Measurements from ENCODE around the gene CTNNBL1. TPM values are rescaled to one million over a fixed set of nuclear protein-coding genes. Genes with fewer than 3 reads are reported as not detected.

CTNNBL1 gene
- total and polyA plus RNA-seq, 8 donors: 10.5 to 148 (median 42.0) TPM

DNA sequence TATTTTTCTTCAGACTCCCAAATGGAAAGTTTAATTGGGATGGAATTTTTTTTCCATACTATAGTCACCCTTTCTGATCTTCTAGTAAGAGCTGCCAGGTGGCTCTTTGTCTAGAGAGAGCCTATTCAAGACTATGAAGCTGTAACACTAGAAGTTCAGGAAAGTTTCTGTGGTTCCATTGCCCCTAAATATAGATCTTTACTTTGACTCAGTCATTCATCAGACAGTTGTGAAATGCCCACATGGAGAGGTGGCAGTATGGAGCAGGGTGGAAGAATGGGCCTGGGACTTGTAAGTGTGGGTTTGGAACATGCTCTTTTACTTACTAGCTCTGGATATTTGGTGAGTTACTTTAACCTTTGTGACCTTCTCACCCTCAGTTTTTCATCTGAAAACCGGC lies 87.8 kb downstream of the CTNNBL1 start:
- H3K9me3 ChIP-seq: no peaks in the 10 kb centered on the region
- no peak for DNase-seq
- WGBS, 5 donors: 77 to 97% (median 87%) methylated on average over 1 of the region's 1 CpG
- H3K36me3 ChIP-seq: peaks cover 4 to 77% (median 47%) of the 10 kb centered on the region in 4 donors
- no peak overlapping the region for H3K27ac ChIP-seq
- TF ChIP-seq, protein P1, sequence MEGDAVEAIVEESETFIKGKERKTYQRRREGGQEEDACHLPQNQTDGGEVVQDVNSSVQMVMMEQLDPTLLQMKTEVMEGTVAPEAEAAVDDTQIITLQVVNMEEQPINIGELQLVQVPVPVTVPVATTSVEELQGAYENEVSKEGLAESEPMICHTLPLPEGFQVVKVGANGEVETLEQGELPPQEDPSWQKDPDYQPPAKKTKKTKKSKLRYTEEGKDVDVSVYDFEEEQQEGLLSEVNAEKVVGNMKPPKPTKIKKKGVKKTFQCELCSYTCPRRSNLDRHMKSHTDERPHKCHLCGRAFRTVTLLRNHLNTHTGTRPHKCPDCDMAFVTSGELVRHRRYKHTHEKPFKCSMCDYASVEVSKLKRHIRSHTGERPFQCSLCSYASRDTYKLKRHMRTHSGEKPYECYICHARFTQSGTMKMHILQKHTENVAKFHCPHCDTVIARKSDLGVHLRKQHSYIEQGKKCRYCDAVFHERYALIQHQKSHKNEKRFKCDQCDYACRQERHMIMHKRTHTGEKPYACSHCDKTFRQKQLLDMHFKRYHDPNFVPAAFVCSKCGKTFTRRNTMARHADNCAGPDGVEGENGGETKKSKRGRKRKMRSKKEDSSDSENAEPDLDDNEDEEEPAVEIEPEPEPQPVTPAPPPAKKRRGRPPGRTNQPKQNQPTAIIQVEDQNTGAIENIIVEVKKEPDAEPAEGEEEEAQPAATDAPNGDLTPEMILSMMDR (IDR thresholded peaks at IDR 0.05): no peak
- no peak for TF ChIP-seq EP300 (IDR thresholded peaks at IDR 0.05)
- no peak for TF ChIP-seq POLR2AphosphoS5 (IDR thresholded peaks at IDR 0.05)
- no peak for TF ChIP-seq POLR2A (IDR thresholded peaks at IDR 0.05)
- H3K27me3 ChIP-seq: no peaks in the 10 kb centered on the region
- H3K4me3 ChIP-seq: no peak overlapping the region
- intact Hi-C loops (cut with DNase I; ENCODE audit: low total_unique reads): no loop called here
- no peaks in the 10 kb centered on the region for H3K4me1 ChIP-seq

DNA sequence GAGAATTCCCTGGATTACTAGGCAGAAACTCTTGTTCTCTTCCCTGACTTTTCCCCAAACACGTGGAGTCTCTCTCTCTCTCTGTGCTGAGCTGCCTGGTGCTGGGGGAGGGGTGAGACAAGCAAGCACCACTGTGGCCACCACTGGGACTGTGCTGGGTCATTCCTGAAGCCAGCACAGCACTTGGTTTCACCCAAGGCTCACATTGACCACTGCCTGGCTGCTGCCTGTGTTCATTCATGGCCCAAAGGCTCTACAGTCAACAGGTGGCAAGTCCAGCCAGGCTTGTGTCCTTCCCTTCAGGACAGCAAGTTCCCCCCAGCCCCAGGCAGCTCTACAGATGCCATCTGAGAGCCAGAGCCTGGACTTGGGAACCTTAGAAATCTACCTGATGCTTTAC lies 92.2 kb downstream of the CTNNBL1 start:
- Histone ChIP-seq H3K9me3 (no peaks in the 10 kb centered on the region), H3K4me1 (no peaks in the 10 kb centered on the region), H3K36me3 (peaks cover 0 to 70% (median 58%) of the 10 kb centered on the region in 4 donors), H3K27me3 (no peaks in the 10 kb centered on the region), H3K4me3 (no peak overlapping the region), H3K27ac (no peak overlapping the region)
- intact Hi-C loops (cut with DNase I; ENCODE audit: low total_unique reads): no loop called here
- no peak for DNase-seq
- TF ChIP-seq, protein P1 (IDR thresholded peaks at IDR 0.05): no peak
- TF ChIP-seq EP300 (IDR thresholded peaks at IDR 0.05): no peak
- no peak for TF ChIP-seq POLR2AphosphoS5 (IDR thresholded peaks at IDR 0.05)
- no peak for TF ChIP-seq POLR2A (IDR thresholded peaks at IDR 0.05)
- 29 to 75% (median 68%) methylated on average over 1 of the region's 1 CpG for WGBS, 5 donors

DNA sequence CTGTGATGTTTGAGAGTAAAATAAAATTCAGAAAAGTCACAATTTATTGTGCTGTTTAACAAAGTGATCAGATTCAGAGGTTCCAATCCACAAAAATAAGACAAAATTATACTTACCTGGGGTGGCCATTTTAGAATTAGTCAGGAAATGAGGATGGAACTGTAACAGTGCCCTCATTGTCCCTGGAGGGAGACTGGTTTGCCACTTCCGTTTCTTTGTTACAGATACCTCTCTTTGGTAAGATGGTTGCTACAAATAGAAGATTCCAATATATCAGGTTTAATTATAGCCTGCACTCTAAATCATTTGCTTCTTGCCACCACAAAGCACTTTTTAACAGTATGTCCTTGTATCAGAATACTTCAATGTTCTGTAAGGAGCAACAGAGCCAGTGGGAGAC lies 95.6 kb downstream of the CTNNBL1 start:
- 78 to 94% (median 86%) methylated on average over 1 of the region's 1 CpG for WGBS, 5 donors
- Histone ChIP-seq H3K4me3 (no peak overlapping the region), H3K27ac (no peak overlapping the region), H3K4me1 (no peaks in the 10 kb centered on the region), H3K36me3 (peaks cover 0 to 74% (median 69%) of the 10 kb centered on the region in 4 donors), H3K27me3 (no peaks in the 10 kb centered on the region), H3K9me3 (no peaks in the 10 kb centered on the region)
- intact Hi-C loops (cut with DNase I; ENCODE audit: low total_unique reads): no loop called here
- DNase-seq: no peak
- TF ChIP-seq POLR2A (IDR thresholded peaks at IDR 0.05) (no peak), EP300 (IDR thresholded peaks at IDR 0.05) (no peak), POLR2AphosphoS5 (IDR thresholded peaks at IDR 0.05) (no peak)
- TF ChIP-seq, protein P1 (IDR thresholded peaks at IDR 0.05): no peak

DNA sequence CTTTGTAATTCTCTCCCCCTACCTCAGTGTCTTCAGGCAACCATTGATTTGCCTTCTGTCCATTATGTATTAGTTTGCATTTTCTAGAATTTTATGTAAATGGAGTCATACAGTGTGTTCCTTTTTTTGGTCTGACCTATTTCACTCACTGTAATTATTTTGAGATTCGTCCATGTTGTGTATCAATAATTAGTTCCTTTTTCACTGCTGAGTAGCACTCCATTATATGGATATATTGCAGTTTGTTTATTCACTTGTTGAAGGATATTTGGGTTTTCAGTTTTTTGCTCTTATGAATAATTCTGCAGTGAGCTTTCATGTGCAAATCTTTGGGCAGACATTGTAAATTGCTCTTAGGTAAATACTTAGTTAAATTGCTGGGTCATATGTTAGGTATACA lies 97.1 kb downstream of the CTNNBL1 start:
- Histone ChIP-seq H3K27ac (no peak overlapping the region), H3K27me3 (no peaks in the 10 kb centered on the region), H3K4me3 (no peak overlapping the region), H3K4me1 (no peaks in the 10 kb centered on the region), H3K36me3 (peaks cover 0 to 77% (median 69%) of the 10 kb centered on the region in 4 donors), H3K9me3 (no peaks in the 10 kb centered on the region)
- intact Hi-C loops (cut with DNase I; ENCODE audit: low total_unique reads): no loop called here
- TF ChIP-seq POLR2A (IDR thresholded peaks at IDR 0.05) (no peak), EP300 (IDR thresholded peaks at IDR 0.05) (no peak), POLR2AphosphoS5 (IDR thresholded peaks at IDR 0.05) (no peak)
- TF ChIP-seq, protein P1 (IDR thresholded peaks at IDR 0.05): no peak
- no peak for DNase-seq
- WGBS, 5 donors: 86 to 98% (median 92%) methylated on average over 1 of the region's 1 CpG

Data from stomach (tissue), 9 donors.